HG03520 (cell line): ENCODE data around the gene CFAP61.

Experiments used
- ATAC-seq: cut with Tn5 transposase; IDR thresholded peaks from one replicate; pipeline ENCODE4 v1.9.1; 2021; ENCODE audit warnings: mild to moderate bottlenecking, moderate library complexity; ENCODE audit not compliant: unreplicated experiment

Gene CFAP61

DNA sequence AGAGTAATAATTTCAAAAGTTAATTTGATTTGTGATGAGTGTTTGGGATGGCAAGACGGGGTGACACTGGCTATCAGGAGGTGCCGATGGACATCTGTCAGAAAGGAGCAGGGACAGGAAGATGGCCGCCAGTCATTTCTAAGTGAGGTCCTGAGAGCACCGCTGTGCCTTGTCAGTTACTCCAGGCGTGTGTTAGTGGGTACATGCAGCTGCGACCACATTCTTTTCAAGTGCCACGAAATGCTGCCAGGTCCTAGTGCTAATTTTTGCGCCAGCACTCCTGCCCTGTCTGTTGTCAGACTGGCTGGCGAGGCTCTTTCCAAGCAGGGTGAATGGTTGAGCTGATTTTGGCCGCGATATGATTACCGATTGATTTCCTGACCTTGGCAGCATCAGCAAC is 251.0 kb downstream of the CFAP61 start:
- ATAC-seq, result no peak

DNA sequence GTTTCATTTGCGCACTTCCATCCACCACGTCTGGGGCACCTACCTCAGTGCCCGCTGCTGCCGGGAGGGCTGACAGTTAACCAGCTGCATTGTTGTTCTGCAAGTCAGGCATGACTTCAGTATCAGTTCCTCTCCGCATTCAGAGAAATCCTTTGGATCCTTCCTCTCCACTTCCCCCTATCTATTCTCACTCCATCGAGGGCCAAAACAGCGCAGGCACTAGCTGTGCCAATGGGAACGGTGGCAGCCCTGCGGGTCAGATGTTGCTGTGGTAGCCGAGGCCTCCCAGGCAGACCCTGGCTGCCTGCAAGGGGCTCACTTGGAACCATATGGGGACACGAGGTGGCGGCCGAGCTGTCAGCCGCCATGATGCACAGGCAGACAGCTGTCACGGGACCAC is 251.4 kb downstream of the CFAP61 start:
- ATAC-seq, result no peak

DNA sequence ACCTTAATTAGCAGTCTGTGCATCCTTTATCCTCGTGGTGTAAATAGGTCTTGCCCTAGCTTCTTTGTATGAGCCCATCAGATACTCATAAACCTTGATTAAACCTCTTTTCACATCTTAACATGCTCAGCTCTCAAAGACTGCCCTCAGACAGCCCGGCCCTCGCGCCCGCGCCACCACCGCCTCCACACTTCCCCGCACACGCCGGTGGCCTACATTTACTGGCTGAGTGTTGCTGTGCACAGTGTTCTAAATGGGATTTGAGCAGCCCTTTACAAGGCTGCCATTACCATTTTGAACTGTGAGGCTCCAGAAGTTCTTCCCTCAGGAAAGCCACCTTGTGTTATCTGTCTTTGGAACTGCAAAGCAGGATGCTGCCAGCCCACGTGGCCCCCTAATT is 252.6 kb downstream of the CFAP61 start:
- ATAC-seq, result no peak

DNA sequence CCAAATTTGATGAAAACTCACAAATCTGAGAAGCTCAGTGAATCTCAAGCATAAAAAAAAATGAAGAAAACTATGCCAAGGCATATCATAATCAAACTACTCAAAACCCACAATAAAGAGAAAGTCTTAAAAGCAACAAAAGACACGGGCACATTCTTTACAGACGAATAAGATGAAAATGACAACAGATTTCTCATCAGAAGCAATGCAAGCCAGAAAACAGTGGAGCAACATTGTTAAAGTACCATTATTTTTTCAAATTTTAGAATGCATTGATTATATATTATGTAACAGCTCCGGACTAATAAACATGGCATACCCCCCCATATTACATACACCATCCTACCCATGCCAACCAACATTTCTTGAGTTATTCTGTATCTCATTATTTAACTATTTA is 260.2 kb downstream of the CFAP61 start:
- no peak for ATAC-seq

DNA sequence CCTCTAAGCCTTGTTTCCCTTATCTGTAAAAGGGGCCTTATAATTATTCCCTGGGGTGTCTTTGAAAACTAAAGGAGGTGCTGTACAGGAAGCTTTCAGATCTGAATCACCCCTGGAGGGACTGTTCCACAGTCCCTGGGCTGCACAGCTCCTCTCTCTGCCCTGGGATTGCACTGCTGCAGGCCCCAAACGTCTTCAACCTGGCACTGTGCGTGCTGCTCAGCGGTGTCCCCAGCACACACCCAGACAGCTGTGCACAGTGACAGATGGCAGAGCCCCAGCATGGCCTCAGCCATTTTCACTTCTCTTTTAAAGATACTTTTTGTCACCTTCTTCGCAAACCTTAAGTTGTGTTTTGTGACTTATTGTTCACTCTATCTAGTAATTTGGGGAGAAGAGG is 264.9 kb downstream of the CFAP61 start:
- ATAC-seq, result peak; percentile 95

DNA sequence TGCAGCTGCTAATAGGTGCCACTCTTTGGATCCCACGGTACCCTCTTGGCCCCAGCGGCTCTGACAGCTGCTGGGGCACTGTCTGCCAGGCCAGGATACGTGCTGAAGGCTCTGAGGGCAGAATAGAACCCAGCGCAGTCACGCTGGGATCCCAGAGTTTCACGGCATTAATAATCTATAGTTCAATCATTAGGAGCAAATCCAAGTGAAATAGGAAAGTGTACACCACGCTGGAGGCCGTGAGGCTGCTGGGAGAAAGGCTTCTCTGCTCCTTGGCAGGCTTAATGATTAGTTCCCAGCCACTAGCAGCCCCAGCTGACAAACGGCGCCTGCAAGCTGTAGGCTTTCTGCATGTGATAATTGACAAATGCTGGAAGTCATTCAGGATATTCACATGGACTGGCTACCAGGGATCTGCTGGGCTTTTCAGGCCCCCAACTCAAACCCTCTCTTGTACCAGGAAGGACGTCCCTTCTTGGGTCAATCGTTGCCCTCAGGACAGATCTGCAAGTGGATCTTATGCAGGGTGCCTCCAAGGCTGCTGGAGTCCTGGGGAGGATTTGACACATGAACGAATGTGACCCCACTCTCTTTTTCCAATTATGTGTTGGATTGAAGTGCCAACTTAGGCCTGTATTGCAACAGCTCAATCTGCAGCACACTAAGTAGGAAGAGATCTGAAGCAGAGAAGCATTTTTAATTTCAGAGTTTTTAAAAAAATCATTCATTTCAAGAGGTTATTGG is 265.5 kb downstream of the CFAP61 start:
- ATAC-seq, result no peak

DNA sequence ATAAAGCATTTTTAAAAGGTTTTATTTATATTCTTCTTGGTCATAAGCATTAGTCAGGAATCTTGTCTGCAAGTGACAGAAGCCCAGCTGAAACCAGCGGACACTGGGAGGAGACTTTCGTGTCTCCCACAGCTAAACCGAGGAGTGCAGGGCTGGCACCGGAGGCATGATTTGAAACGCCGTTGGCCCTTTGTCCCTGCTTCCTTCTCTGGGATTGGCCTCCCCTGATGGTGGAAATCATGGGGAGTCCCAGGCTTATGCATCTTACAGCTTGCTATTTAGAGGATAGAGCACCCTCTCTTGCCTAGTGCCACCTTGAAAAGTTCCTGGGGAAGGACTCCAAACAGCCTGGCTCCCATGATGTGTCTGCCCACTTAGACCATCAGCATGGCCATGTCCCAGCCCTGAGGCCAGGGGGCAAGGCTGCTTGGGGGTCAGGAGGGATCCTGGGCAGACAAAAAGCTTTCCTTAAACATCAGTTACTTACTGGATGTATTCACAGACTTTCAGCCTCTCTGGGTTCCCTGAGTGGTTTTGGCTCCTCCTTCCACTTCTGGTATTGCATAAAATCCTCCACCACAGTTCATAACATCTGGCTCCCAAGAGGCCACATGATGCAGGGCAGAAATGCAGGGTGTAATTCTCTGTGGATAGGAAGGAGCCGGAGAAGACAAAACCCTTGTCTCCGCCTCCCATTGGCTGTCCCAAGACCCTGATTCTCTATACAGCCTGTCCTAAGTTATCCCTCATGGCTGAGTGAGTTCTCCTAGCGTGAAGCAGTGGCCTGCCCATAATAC is 266.2 kb downstream of the CFAP61 start:
- no peak for ATAC-seq

DNA sequence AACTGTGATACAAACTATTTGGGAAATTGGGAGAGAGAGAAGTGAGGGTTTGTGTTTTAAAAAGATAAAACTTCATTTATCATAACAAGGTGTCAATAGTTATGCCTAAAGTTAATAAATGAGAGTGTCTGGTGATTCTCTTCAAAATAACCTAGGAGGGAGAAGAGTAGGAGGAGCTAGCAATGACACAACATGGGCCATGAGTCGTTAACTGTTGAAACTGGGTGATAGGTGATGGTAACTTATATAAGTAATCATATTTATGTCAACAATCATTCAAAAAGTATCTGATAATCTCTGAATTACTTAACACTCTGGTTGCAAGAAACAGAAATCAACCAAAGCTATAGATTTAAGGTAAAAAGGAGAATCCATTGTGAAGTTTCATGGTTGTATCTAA is 268.8 kb downstream of the CFAP61 start:
- no peak for ATAC-seq

DNA sequence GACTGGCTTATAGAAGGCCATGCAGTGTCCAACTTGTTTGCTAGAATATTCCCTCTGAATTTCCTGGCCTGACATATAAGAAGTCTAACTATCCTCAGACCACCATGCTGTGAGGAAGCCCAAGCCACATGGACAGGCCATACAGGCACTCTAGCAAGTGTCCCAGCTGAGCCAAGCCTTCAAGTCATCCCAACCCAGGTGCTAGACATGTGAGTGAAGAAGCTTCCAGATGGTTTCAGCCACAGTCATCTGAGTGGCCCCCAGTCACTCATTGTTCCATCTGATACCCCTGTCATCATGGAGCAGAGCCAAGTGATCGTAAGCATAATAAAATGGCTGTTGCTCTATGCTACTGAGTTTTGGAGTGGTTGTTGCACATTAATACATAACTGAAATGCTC is 269.6 kb downstream of the CFAP61 start:
- no peak for ATAC-seq

DNA sequence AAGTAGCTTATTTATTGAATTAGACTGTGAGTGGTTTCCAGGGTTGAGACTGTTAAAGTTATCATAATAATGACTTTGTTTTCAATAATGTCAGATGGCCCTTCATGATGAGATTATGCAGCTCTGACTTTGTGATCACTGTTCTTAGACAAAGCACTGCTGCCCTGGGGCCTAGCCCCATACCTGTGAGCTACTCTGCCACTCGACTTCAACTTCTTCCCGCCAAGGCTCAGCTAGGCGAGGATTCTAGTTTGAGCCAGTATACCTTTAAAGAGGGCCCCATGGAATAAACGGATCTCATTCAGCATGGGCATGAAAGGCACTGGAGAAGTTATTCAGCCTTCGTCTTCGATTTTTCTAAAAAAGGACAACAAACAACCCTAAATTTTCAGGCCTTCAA is 270.6 kb downstream of the CFAP61 start:
- ATAC-seq, result no peak

DNA sequence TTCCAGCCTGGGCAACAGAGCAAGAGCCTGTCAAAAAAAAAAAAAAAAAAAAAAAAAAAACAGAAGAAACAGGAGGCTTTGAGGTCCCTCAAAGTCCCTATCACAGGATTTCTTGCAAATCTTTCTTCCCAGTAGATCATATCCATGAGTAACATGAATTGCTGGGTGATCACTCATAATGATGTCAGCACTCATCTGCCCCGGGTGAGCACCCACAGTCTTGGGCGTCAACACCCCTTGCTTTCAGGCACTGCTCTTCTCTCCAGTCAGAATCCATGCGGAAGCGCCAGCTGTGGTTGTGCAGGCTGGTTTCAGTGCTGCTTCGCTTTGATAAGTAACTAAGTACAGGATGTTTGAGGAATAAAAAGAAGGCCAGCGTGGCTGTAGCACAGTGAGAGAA is 275.4 kb downstream of the CFAP61 start:
- no peak for ATAC-seq

DNA sequence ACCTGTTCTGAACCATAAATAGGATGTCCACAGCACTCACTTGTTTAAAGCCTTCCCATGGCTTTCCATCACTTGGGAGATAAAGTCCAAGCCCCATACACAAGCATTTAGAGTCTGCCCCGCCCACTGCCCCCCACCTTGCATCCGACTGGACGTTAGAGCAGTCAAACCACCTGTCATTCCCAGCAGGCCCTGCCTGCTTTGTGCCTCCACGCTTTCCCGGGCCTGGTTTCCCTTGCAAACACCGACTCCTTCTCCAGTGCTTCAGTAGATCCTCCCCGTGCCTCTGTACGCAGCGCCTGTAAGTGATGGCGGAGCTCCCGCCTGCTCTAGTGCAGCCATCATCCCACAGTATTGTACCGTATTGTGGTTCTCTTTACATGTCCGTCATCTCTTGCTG is 277.2 kb downstream of the CFAP61 start:
- no peak for ATAC-seq

DNA sequence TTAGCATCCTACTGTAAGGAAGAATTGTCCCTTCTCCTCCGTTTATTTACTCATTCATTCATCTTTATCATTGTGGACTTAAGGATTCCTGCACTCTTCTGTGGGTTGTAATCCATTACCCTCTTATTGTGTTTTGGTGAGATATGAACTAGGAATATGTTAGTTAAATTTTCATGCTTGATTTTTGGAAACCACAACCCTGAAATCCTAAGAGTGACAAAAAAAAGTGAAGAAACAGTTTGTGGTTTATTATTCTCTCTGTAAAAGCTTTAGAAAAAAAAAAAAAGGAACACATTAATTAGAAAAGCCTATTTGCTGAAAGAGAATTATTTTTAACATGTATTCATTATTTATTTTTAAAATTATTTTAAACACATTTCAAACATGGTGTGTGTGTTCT is 278.8 kb downstream of the CFAP61 start:
- ATAC-seq, result no peak

DNA sequence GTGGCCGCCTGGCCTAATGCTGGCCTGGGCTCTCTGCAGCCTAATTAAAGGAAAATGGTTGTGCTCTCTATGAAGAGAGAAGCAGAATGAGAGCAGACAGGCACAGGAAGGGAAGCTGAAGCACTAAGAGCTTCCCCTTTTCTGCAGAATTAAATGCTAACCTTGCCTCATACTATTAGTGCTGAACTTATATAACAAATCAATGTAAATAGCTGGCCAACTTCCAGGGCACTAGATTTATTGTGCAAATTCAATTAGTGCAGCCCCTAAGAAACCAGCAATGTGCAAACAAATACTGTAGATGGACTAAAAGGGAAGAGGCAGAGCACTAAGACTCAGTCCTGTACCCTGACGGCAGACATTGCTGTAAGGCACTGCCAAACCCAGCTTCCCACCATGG is 279.5 kb downstream of the CFAP61 start:
- ATAC-seq, result no peak

DNA sequence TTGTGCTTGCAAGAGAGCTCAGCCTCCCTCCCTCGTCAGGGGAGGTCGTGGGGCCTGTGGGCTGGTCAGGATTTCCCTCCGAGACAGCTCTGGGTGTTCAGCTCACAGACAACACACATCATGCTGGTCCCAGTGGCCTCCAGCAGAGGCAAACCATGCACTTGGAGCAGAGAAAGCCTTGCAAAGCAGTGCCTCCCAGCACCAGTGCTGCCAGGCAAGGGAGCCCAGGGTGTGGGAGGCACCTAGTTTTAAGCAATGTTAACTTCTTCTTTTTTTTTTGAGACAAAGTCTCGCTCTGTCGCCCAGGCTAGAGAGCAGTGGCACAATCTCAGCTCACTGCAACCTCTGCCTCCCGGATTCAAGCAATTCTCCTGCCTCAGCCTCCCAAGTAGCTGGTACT is 281.5 kb downstream of the CFAP61 start:
- ATAC-seq, result no peak

DNA sequence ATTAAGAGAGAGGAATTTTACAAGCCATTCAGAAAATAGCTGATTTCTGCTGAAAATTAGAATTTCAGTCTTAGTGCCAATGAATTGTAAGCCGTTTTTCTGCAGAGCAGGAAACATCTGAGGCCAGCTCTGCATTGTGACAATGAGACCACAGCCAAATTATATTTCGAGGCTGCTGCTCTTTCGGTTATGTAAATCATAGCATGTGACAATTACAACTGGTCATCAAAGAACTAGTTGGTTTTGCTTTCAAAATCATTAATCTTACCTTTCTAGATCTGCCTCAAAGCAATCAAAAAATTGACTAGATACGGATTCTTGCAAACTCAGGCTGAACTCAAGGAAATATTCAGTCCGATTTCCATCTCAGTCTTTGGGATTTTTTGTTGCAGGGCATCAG is 282.2 kb downstream of the CFAP61 start:
- peak; percentile 98 for ATAC-seq

DNA sequence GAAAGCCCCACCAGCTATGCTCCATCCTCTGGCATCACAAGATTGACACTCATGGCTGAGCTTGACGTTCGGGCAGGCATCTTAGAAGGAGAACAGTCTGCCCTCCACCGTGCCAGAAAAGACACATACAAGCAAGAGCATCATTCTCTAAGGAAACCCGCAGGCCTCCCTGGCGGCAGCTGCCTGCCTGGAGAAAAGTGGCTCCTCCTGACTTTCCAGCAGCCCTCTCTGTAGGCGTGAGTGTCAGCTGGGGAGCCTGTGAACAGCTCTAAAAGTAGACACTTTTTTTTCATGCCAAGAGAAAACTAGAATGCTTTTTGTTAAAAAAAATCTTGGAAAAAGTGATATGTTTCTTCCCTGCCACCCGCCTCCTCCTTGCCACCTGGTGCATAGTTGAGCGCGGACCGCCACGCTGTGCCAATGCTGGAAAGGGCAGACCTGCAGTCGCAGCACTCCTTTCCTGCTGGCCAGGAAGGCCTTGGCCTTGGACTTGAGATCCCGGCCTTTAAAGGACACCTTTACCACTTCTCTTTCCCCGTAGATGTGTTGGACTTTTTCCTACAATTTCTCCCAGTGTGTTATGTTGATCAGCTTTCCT is 285.9 kb downstream of the CFAP61 start:
- ATAC-seq, result no peak

DNA sequence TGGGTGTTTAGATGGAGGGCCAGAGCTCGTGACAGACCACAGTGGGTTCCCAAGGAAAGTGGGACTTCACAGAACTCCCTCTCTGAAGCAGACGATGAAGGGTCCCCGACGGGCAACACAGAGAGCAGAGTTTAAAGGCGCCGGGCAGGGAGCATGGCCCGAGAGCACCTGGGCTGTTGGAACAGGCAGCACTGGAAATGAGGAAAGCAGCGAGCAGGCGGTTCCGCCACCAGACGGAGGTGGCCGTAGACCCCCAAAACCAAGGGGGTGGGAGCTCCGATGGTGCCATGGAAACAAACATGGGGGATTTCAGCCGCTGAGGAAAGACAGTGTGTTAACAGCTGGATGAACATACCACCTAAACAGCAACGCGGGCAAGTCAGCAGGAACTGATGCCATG is 288.1 kb downstream of the CFAP61 start:
- ATAC-seq, result no peak

DNA sequence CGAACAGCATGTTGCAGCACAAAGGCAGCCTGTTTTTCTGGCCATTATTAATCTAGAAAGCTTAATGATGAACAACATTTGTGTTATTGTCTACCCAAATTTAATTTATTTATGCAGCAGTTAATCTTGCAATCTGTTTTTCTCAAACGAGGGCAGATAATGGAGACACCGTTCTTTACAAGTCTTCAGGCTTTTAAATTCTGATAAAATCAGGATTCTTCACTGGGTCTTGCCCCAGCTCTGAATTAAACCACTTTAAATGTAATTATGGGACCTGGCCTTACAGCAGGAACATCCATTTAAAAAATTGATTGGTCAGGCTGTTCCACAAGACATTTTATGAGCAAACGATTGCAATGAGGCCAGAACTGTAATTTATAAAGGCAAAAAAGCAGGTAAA is 289.0 kb downstream of the CFAP61 start:
- ATAC-seq, result no peak

DNA sequence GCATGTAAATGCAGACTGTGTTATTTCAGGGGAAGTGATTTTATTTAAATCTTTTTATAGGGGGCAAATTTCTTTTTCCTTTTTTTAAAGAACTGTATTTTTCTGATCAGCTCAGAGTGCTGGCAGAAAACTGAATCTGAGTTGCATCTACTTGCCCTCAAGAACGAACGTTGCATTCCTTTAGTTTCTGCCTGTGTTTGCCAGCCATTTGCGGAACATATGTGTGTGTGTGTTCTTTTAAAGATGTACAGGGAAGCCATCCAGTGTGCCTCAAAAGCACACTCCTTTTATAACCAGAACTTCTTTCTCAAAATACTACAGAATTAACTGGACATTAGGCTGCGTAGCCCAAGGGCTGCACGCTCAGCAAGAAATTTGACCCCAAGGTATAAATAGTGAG is 289.7 kb downstream of the CFAP61 start:
- ATAC-seq, result no peak

DNA sequence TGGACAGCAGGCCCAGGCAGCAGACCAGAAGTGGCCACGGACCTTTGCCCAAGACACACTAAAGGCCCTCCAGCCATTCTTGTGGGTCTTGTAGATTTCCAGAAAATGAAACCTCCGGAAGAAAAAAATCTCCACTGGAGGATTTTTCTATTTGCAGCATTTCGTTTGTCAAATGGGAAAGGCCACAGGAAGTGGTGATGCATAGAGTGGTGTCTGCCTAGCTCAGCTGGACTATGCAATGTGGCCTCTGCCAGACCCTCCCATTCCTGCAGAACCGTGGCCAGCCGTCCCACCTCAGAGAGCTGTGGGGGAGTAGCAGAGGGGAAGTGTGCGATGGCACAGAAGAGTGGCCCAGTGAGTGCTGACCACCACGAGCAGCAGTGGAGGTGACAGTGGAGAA is 291.6 kb downstream of the CFAP61 start:
- ATAC-seq, result no peak

DNA sequence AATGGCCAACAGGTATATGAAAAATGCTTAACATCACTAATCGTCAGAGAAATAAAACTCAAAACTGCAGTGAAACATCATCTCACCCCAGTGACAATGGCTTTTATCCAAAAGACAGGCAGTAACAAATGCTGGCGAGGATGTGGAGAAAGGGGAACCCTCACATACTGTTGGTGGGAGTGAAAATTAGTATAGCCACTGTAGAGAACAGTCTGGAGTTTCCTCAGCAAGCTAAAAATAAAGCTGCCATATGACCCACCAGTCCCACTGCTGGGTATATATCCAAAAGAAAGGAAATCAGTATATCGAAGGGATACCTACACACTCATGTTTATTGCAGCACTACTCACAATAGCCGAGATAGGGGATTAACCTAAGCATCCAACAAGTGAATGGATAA is 292.1 kb downstream of the CFAP61 start:
- no peak for ATAC-seq
